Muscle of leg (tissue), 11 donors: ENCODE data around the gene TJAP1. TPM values are rescaled to one million over a fixed set of nuclear protein-coding genes. Genes with fewer than 3 reads are reported as not detected.

Experiments
- DNase-seq: peaks from one replicate; pipeline ENCODE4 v3.0.0; 2013
- H3K27ac ChIP-seq: one replicate; pipeline ENCODE4 v1.5.1; 2013; ENCODE audit warnings: mild to moderate bottlenecking, low read length, control low read depth
- H3K27me3 ChIP-seq: one replicate; pipeline ENCODE4 v1.6.1; 2013; ENCODE audit warnings: low read length; ENCODE audit not compliant: control insufficient read depth, insufficient read depth
- H3K36me3 ChIP-seq: one replicate; pipeline ENCODE4 v1.6.1; 2013; ENCODE audit warnings: low read length; ENCODE audit not compliant: control insufficient read depth, insufficient read depth
- H3K4me1 ChIP-seq: one replicate; pipeline ENCODE4 v1.6.1; 2013; ENCODE audit warnings: low read length; ENCODE audit not compliant: control insufficient read depth, insufficient read depth
- H3K4me3 ChIP-seq: one replicate; pipeline ENCODE4 v1.5.1; 2013; ENCODE audit warnings: low read length, control low read depth
- H3K9me3 ChIP-seq: replicated peaks from 2 replicates; pipeline ENCODE4 v1.6.1; 2013; ENCODE audit warnings: low read depth, low read length; ENCODE audit not compliant: control insufficient read depth
- WGBS: methylation state at CpG from one replicate; pipeline ENCODE4 v1.1.5; 2013; ENCODE audit warnings: missing lambda C conversion rate; ENCODE audit not compliant: insufficient coverage; 5-methylcytosine and 5-hydroxymethylcytosine counted together
- polyA plus RNA-seq, 8 donors: library from polyadenylated mRNA; unstranded; fragments of 120-200 nt; gene quantifications; one replicate each; pipeline versions ENCODE4 v1.2.1 to v1.2.3, GENCODE V29; 2013; ENCODE audit warnings: inconsistent platforms in 1 of 8, low replicate concordance in 1 of 8; ENCODE audit not compliant: insufficient read length in 8 of 8, insufficient read depth in 1 of 8
- total RNA-seq: library from RNA; stranded (reverse); fragments of 120-200 nt; gene quantifications from one replicate; pipeline ENCODE4 v1.2.4, GENCODE V29; 2013

Gene TJAP1
- total and polyA plus RNA-seq, 9 donors, result 15.9 to 31.4 (median 25.0) TPM

GRCh38 chr6:43472515-43472914, 4.9 kb upstream of the TJAP1 start:
- peaks cover 6% of the 10 kb centered on the region for H3K4me1 ChIP-seq
- no peak for DNase-seq
- no peaks in the 10 kb centered on the region for H3K9me3 ChIP-seq
- no CpG with 5 or more reads among the region's 4 CpGs for whole genome bisulfite sequencing
- H3K27me3 ChIP-seq, result peaks cover 4% of the 10 kb centered on the region
- H3K27ac ChIP-seq, result no peak overlapping the region
- no peaks in the 10 kb centered on the region for H3K36me3 ChIP-seq
- H3K4me3 ChIP-seq, result no peak overlapping the region

- Histone ChIP-seq H3K9me3 (no peaks in the 10 kb centered on the region), H3K4me1 (peaks cover 15% of the 10 kb centered on the region), H3K4me3 (no peak overlapping the region), H3K36me3 (peaks cover 2% of the 10 kb centered on the region), H3K27me3 (peaks cover 2% of the 10 kb centered on the region), H3K27ac (no peak overlapping the region)
- peak; percentile 60 for DNase-seq
- WGBS, result 62% methylated on average over 3 of the region's 6 CpGs
Measured at GRCh38 chr6:43475516-43475915, 1.9 kb upstream of the TJAP1 start.

GRCh38 chr6:43476746-43477145, 624 bp upstream of the TJAP1 start:
- Histone ChIP-seq H3K36me3 (peaks cover 2% of the 10 kb centered on the region), H3K27me3 (peaks cover under 1% of the 10 kb centered on the region), H3K4me3 (no peak overlapping the region), H3K4me1 (peaks cover 15% of the 10 kb centered on the region), H3K9me3 (no peaks in the 10 kb centered on the region), H3K27ac (peak overlapping the region; percentile 57)
- 61% methylated on average over 2 of the region's 2 CpGs for WGBS
- no peak for DNase-seq

- no peak for DNase-seq
- Histone ChIP-seq H3K4me1 (peaks cover 15% of the 10 kb centered on the region), H3K9me3 (no peaks in the 10 kb centered on the region), H3K4me3 (peak overlapping the region; percentile 65), H3K27me3 (no peaks in the 10 kb centered on the region), H3K27ac (peak overlapping the region; percentile 86), H3K36me3 (peaks cover 2% of the 10 kb centered on the region)
- 29% methylated on average over 3 of the region's 3 CpGs for WGBS
Measured at GRCh38 chr6:43478008-43478372, 620 bp downstream of the TJAP1 start.

- no CpG with 5 or more reads among the region's 2 CpGs for WGBS
- H3K27me3 ChIP-seq, result no peaks in the 10 kb centered on the region
- no peaks in the 10 kb centered on the region for H3K9me3 ChIP-seq
- no peak overlapping the region for H3K4me3 ChIP-seq
- H3K36me3 ChIP-seq, result peaks cover 2% of the 10 kb centered on the region
- peaks cover 9% of the 10 kb centered on the region for H3K4me1 ChIP-seq
- no peak for DNase-seq
- H3K27ac ChIP-seq, result no peak overlapping the region
Measured at GRCh38 chr6:43481075-43481474, 3.7 kb downstream of the TJAP1 start.

GRCh38 chr6:43481591-43482236, 4.3 kb downstream of the TJAP1 start:
- peaks cover 9% of the 10 kb centered on the region for H3K4me1 ChIP-seq
- 88% methylated on average over 3 of the region's 11 CpGs for WGBS

GRCh38 chr6:43488667-43489276, 11.4 kb downstream of the TJAP1 start:
- no peak overlapping the region for H3K4me3 ChIP-seq
- H3K36me3 ChIP-seq, result peaks cover 14% of the 10 kb centered on the region
- peak overlapping the region; percentile 81 for H3K27ac ChIP-seq
- H3K4me1 ChIP-seq, result peaks cover 21% of the 10 kb centered on the region
- no peaks in the 10 kb centered on the region for H3K27me3 ChIP-seq
- DNase-seq, result no peak
- WGBS, result 100% methylated on average over 1 of the region's 4 CpGs
- H3K9me3 ChIP-seq, result no peaks in the 10 kb centered on the region

More at GRCh38 chr6:43481591-43482236, 4.3 kb downstream of the TJAP1 start:
- Histone ChIP-seq H3K9me3 (no peaks in the 10 kb centered on the region), H3K36me3 (peaks cover 4% of the 10 kb centered on the region), H3K4me3 (no peak overlapping the region), H3K27ac (no peak overlapping the region), H3K27me3 (no peaks in the 10 kb centered on the region)
- DNase-seq, result no peak

GRCh38 chr6:43489277-43490072, 12.1 kb downstream of the TJAP1 start:
- peak overlapping the region; percentile 83 for H3K27ac ChIP-seq
- H3K4me1 ChIP-seq, result peaks cover 28% of the 10 kb centered on the region
- H3K4me3 ChIP-seq, result no peak overlapping the region
- WGBS, result 59% methylated on average over 6 of the region's 12 CpGs
- no peaks in the 10 kb centered on the region for H3K9me3 ChIP-seq
- peaks cover 14% of the 10 kb centered on the region for H3K36me3 ChIP-seq
- H3K27me3 ChIP-seq, result no peaks in the 10 kb centered on the region
- DNase-seq, result peak; percentile 79

GRCh38 chr6:43490523-43490939, 13.2 kb downstream of the TJAP1 start:
- peaks cover 14% of the 10 kb centered on the region for H3K36me3 ChIP-seq
- H3K9me3 ChIP-seq, result no peaks in the 10 kb centered on the region
- peak; percentile 21 for DNase-seq
- WGBS, result no CpG with 5 or more reads among the region's 6 CpGs
- H3K27me3 ChIP-seq, result no peaks in the 10 kb centered on the region
- H3K4me1 ChIP-seq, result peaks cover 38% of the 10 kb centered on the region
- no peak overlapping the region for H3K4me3 ChIP-seq
- peak overlapping the region; percentile 83 for H3K27ac ChIP-seq
